HG03378 (cell line): Measurements from ENCODE around the gene MRPL58.
"Not testable (repeated sequence)": the region's sequence is repeated elsewhere in the genome, so short reads cannot be mapped to it uniquely, and the experiment has no call there.

ENCODE experiments used
- ATAC-seq: cut with Tn5 transposase; IDR thresholded peaks from one replicate; pipeline ENCODE4 v1.9.1; 2021; ENCODE audit warnings: mild to moderate bottlenecking, moderate library complexity; ENCODE audit not compliant: unreplicated experiment

The MRPL58 gene

GRCh38 chr17:74987418-74987908, 25.0 kb upstream of the MRPL58 start, which contains the start of gene CDR2L:
Gene CDR2L (plus strand): TSS chr17:74987632. CDS start chr17:74988044, 412 bp downstream.
- peak; percentile 64 for ATAC-seq

- no peak for ATAC-seq
Observed at GRCh38 chr17:74987909-74988711, 24.4 kb upstream of the MRPL58 start.

- ATAC-seq = no peak
Observed at GRCh38 chr17:74990581-74991105, 21.8 kb upstream of the MRPL58 start.

- no peak for ATAC-seq
Observed at GRCh38 chr17:74992223-74992622, 20.2 kb upstream of the MRPL58 start.

- ATAC-seq = no peak
Observed at GRCh38 chr17:74994440-74994839, 18.0 kb upstream of the MRPL58 start.

GRCh38 chr17:74995847-74996246, 16.6 kb upstream of the MRPL58 start:
- ATAC-seq = no peak

GRCh38 chr17:74998783-74999182, 13.7 kb upstream of the MRPL58 start:
- no peak for ATAC-seq

GRCh38 chr17:74999523-74999922, 12.9 kb upstream of the MRPL58 start:
- ATAC-seq = no peak

- ATAC-seq = no peak
Observed at GRCh38 chr17:75001915-75002843, 10.3 kb upstream of the MRPL58 start.

- no peak for ATAC-seq
Observed at GRCh38 chr17:75003070-75003956, 9.2 kb upstream of the MRPL58 start.

- no peak for ATAC-seq
Observed at GRCh38 chr17:75003957-75004355, 8.5 kb upstream of the MRPL58 start.

GRCh38 chr17:75004371-75004770, 8.1 kb upstream of the MRPL58 start:
- no peak for ATAC-seq

- ATAC-seq = no peak
Observed at GRCh38 chr17:75005291-75005690, 7.2 kb upstream of the MRPL58 start.

- ATAC-seq = not testable (repeated sequence)
Observed at GRCh38 chr17:75006084-75006483, 6.4 kb upstream of the MRPL58 start.

GRCh38 chr17:75006653-75007052, 5.8 kb upstream of the MRPL58 start:
- no peak for ATAC-seq

- no peak for ATAC-seq
Observed at GRCh38 chr17:75008373-75008772, 4.1 kb upstream of the MRPL58 start.

- no peak for ATAC-seq
Observed at GRCh38 chr17:75009139-75009724, 3.2 kb upstream of the MRPL58 start.

GRCh38 chr17:75010683-75011400, 1.6 kb upstream of the MRPL58 start:
- ATAC-seq = no peak

GRCh38 chr17:75011401-75012095, 922 bp upstream of the MRPL58 start:
- no peak for ATAC-seq
